Skeletal muscle cell (primary cell): ENCODE results near the gene TOB1.

ENCODE experiments used
- DNase-seq: peaks from one replicate; pipeline ENCODE4 v3.0.0-alpha.2; 2010; ENCODE audit warnings: low read depth
- H3K4me3 ChIP-seq: 2 replicates; pipeline ENCODE4 v1.5.1; 2011; ENCODE audit warnings: low read depth, mild to moderate bottlenecking, control low read depth, low read length, moderate library complexity

TOB1 gene

DNA sequence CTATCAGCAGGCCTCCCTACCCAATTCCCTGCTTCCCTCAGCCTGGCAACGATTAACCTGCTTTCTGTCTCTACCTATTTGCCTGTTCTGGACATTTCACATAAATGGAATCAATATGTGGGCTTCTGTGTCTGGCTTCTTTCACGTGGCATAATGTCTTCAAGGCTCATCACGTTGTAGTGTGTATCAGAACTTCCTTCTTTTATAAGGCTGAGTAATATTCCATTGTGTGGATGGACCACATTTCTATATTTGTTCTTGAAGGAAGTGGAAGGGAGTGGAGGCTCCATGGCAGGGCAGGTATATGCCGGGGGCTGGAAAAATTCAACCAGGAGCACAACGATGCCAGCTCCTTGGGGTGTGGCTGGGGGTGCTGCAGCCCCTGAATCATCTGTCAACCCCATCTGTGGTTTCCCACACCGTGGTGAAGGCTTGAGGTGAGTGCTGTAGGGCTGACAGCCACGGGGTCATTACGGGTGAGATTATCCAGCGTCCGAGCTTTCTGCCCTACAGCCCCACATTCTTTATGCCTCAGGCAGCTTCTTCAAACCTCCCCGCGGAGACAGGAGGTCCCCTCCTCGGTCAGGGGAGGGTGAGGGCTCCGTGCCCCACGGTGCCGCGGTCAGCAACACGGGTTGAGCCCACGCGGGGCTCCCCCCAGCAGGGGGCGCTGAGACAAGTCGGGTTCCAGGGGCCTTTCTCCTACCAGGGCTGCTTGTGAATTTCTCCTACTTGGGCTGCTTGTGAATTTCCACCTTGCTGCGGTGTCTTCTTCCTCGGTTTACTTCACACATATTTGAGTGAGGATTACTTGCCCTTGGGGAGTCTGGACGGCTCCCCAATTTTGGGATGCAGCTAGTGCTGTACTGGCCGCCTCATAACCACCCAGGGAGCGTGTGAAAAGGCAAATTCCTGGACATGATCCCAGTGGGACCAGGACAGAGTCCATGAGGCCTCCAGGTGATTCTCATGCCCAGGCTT, 49.1 kb downstream of the TOB1 start:
- no peak for DNase-seq
- no peak overlapping the region for H3K4me3 ChIP-seq

DNA sequence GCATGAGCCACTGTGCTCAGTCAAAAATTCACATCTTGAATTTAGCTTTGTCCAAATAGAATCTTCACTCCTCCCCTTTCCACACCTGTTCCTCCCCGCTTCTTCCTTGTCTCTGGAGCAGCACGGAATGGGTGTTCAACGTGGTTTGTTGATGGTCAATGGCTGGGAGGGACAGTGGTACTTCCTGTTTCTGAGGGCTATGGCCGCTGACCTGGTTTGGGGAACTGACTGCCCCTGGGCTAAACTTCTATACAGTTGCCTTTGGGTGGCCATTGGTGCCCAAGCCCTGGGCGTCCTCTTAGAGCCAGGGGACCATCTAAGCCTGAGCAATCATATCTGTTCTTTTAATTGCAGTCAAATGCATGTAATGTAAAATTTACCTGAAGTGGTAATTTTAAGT, 49.9 kb downstream of the TOB1 start:
- H3K4me3 ChIP-seq: no peak overlapping the region
- DNase-seq: no peak

DNA sequence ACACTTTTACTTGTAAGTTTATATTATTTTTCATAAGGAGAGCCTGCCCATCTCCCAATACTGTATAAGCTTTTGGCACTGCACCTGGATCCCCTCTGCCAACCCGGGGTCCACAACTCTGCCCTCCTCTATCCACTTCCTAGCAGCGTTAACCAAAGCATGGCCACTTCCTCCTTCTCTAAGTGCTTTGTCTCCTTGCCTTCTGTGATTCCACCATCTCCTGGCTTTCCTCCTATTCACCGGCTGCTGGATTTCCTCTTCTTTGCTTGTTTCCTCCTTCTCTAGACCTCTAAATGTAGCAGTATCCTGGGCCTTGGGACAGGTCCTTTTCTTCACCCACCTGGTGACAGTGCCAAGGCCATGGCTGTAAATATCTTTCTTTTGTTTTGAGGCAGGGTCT, 50.8 kb downstream of the TOB1 start:
- no peak for DNase-seq
- no peak overlapping the region for H3K4me3 ChIP-seq

DNA sequence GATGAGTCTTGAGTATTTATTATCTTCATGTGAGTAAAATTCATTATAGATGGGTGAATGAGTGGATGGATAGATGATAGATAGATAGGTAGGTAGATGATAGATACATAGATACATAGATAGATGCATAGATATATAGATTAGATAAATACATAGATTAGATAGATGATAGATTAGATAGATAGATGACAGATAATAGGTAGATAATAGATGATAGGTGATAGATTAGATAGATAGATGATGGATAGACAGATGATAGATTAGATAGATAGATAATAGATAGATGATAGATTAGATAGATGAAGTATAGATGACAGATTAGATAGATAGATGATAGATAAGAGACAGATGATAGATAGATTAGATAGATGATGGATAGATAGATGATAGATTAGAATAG, 52.6 kb downstream of the TOB1 start:
- H3K4me3 ChIP-seq: no peak overlapping the region
- DNase-seq: no peak
